NCI-H1105 treated with DMSO at 0.1 percent for 48 hours (cell line): ENCODE results near the gene PRIM1.
"Not testable (repeated sequence)": the region's sequence is repeated elsewhere in the genome, so short reads cannot be mapped to it uniquely, and the experiment has no call there.

Experiments used
- DNase-seq: peaks from one replicate; lab custom pipeline; 2025; lab: John Stamatoyannopoulos, UW

The PRIM1 gene

DNA sequence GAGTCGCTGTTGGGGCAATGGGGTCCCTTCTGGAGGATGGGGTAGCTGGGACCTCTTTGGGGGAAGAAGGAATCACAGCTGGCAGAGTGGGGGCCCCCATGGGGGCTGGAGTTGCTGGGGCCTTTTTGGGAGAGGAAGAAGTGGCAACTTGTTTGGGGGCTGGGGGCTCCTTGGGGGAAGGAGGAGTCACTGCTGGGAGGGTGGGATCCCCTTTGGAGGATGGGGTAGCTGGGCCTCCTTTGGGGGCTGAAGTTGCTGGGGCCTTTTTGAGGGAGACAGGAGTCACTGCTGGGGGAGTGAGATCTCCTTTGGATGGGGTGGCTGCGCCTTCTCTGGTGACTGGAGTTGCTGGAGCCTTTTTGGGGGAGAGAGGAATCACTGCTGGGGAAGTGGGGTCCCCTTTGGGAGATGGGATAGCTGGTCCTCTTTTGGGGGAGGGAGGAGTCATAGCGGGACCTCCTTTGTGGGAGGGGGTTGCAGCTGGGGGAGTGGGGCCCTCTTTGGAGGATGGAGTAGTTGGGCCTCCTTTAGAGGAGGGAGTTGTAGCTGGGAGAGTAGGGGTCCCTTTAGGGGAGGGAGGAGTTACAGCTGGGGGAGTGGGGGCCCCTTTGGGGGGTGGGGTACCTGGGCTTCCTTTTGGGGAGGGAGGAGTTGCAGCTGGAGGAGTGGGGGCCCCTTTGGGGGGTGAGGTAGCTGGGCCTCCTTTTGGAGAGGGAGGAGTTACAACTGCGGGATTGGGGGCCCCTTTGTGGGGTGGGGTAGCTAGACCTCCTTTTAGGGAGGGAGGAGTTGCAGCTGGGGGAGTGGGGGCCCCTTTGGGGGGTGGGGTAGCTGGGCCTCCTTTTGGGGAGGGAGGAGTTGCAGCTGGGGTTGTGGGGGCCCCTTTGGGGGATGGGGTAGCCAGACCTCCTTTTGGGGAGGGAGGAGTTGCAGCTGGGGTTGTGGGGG is 34.9 kb downstream of the PRIM1 start:
- no peak for DNase-seq

DNA sequence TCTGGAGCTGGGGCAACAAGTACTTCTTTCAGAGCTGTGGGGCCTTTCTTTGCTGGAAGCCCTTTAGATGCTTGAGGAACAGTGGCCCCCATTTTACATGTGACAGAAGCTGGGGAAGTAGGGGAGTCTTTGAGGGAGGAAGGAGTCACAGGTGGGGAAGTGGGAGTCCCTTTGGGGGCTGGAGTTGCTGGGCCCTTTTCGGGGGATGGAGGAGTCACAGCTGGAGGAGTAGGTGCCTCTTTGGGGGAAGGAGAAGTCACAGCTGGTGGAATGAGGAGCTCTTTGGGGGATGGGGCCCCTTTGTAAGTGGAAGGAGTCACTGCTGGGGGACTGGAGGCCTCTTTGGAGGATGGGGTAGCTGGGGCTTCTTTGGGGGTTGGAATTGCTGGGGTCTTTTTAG is 35.7 kb downstream of the PRIM1 start:
- no peak for DNase-seq

DNA sequence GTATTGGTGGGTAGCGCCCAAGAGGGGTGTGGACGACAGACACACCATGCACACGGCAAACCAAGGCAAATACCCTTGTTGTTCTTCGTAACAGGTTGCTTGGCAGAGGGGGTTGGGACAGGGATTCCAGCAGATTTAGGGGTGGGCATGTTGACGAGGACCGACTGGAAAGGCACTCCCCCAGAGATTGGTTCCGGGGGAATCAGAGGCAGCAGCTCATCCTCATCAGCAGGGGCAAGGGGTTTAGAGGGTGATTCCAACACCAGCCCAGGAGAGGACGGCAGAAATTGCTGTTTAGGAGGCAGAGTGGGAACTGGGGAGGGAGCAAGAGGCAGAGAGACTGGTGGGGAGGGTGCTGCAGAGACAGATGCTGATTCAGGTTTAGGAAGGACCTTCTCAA is 36.3 kb downstream of the PRIM1 start:
- DNase-seq: no peak

DNA sequence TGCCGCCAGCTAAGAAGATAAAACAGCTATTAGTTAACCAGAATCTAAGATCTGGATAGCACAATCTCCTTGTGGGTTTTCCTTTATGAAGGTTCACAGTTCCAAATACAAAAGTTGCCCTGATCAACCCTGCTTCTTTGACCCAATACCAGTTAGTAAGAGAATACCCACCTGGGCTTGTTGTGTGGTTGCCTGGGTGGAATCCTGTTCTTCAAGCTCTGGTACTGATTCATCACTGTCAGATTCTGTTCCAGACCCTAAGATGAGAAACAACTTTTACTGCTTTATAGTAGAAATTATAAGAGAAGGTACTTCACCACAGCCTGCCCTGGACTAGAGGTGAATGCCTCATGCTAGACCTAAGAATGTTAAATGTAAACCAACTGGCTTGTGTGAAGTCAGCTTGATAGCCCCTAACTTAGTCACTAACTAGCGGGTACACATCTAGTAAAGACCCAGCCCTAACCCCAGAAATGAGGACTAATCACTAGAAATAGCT is 37.6 kb downstream of the PRIM1 start:
- no peak for DNase-seq

DNA sequence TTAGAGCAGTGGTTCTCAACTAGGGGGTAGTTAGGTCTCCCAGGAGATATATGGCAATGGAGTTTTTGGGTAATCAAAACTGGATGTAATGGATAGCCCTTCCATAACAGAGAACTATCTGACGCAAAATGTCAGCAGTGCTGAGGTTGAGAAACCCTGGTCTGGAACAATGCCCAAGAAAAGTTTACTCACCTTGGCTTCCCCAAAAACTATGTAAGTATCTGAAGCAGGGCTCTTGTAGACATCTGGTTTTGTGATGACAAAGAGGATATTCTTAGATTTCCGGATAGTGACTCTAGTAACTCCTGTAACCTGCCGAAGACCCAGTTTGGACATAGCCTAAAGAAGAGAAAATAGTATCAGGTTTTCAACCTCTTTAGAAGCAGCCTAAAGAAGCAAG is 38.8 kb downstream of the PRIM1 start:
- no peak for DNase-seq

DNA sequence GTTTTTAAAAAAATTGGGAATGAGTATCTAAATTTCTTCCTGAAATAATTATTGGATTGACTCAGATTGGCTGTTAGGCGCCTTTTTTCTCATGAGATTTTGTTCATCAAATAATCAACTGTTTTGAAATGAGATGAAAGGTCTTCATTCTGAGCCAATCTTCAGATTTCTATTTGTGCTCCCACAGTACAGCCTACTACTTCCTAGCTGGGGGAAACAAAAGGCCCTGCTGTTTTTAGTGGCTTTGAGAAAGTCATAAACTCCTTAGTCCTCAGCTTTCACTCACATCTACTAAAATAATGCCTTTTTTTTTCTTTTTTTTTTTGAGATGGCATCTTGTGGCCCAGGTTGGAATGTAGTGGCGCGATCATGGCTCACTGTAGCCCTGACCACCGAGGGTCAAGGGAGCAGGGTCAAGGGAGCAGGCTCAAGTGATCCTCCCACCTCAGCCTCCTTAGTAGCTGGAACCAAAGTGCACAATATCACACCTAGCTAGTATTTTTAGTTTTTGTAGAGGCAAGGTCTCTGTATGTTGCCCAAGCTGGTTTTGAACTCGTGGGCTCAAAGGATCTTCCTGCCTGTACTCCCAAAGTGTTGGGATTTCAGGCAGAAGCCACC is 42.3 kb downstream of the PRIM1 start:
- no peak for DNase-seq

DNA sequence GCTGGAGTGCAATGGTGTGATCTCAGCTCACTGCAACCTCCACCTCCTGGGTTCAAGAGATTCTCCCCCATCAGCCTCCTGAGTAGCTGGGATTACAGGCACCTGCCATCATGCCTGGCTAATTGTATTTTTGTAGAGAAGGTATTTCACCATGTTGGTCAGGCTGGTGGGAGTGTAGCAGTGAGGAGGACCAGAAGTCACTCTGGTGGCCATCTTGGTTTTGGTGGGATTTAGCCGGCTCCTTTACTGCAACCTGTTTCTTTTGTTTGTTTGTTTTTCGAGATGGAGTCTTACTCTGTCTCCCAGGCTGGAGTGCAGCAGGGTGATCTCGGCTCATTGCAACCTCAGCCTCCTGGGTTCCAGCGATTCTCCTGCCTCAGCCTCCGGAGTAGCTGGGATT is 47.6 kb downstream of the PRIM1 start:
- DNase-seq: not testable (repeated sequence)

DNA sequence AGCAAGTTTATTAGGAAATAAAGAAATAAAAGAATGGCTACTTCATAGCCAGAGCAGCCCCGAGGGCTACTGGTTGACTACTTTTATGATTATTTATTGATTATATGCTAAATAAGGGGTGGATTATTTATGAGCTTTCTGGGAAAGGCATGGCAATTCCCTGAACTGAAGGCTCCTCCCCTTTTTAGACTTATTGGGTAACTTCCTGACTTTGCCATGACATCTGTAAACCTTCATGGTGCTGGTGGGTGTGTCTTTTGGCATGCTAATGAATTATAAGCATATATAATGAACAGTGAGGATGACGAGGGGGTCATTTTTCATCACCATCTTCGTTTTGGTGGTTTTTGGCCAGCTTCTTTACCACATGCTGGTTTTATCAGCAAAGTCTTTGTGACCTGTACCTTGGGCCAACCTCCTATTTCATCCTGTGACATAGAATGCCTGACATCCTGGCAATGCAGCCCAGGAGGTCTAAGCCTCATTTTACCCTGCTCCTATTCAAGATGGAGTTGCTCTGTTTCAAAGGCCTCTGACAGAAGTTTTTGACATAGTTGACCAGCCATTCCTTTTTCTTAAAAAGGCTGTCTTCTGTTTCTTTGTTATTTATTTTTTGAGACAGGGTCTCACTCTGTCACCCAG is 53.0 kb downstream of the PRIM1 start:
- DNase-seq: no peak

DNA sequence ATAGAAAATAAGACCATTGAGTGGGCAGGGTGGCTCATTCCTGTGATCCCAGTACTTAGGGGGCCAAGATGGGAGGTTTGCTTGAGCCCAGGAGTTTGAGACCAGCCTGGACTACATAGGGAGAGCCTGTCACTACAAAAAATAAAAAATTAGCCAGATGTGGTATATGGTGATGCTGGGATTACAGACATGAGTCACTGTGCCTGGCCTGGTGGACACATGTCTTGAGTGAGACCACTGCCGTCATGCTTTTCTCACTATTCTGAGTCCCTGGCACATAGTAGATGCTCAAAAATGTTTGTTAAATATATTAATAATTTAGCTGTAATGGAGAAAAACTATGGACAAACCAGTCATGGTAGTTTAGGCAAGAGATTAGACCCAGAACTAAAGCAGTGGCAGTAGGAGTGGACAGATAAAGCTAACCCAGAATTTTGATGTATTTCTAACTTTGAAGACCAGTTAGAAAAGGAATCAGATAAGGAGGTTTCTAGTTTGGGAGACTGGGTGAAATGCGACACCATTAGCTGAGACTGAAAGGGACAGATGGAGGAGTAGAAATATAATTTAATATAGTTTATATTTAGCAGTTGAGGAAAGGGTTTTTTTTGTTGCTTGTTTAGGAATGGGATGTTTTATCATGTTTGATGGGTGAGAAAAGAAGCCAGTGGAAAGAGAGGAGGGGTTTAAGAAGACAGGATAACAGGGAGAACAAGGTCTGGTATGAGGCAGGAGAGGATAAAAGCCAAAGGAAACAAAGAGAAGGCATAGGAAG is 56.6 kb downstream of the PRIM1 start:
- no peak for DNase-seq

DNA sequence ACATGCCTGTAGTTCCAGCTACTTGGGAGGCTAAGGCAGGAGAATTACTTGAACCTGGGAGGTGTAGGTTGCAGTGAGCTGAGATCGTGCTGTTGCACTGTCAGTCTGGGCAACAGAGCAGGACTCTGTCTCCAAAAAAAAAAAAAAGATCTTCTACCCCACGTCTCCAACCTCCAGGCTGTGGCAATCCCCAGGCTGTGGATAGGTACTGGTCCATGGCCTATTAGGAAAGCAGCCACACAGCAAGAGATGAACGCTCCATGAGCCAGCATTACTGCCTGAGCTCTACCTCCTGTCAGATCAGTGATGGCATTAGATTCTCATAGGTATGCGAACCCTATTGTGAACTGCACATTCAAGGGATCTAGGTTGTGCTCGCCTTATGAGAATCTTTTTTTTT is 58.0 kb downstream of the PRIM1 start:
- no peak for DNase-seq

DNA sequence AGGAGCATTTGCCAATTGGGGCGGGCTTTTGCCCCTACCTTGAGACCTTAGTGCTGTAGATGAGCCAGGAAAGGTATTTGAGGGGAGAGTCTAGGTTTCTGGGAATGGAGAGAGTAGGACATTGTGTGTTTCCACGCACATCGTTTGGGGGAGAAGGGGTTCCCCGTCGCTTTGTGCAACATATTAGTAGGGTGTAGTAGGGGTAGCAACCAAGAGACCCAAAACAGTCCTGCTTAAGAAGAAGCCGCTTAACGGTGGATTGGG is 63.3 kb downstream of the PRIM1 start:
- DNase-seq: no peak

DNA sequence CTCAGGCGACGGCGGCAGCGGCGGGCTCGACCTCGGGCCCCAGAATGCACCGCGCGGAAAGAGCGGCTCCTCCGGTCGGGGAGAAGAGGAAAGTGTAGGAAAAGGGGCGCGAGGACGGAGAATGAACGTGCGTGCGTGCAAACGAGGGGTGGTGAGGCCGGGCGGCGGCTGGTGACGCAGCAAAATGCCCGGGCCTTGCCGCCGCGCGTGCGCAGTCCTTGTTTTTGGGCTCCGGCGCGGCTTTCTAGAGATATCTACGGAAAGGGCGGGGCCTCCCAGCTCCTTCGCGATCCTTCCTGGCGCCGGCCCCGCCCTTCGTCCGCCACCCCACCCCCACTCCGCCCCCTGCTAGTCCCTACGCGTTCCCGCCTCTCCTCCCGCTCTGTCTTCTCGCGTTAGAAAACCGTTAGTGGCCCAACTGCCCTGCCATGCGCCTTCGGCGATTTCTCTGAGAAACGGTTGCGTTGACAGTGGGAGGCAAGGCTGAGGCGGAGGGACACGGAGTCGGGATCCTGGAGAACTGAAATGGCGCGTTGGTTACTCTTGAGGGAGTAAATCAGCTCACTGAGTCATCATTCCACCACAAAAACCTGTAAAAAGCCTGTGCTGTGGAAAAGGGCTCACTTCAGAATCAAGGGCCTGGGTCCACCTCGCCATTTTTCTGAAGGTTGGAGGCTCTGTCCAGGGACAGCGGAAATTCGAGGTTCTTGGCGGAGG is 63.8 kb downstream of the PRIM1 start, which contains the start of gene PTGES3:
Gene PTGES3 (minus strand): TSS at position 156 of the 717 bp plus-strand sequence. CDS start 285 bp downstream, outside the sequence.
- DNase-seq: peak; percentile 91

DNA sequence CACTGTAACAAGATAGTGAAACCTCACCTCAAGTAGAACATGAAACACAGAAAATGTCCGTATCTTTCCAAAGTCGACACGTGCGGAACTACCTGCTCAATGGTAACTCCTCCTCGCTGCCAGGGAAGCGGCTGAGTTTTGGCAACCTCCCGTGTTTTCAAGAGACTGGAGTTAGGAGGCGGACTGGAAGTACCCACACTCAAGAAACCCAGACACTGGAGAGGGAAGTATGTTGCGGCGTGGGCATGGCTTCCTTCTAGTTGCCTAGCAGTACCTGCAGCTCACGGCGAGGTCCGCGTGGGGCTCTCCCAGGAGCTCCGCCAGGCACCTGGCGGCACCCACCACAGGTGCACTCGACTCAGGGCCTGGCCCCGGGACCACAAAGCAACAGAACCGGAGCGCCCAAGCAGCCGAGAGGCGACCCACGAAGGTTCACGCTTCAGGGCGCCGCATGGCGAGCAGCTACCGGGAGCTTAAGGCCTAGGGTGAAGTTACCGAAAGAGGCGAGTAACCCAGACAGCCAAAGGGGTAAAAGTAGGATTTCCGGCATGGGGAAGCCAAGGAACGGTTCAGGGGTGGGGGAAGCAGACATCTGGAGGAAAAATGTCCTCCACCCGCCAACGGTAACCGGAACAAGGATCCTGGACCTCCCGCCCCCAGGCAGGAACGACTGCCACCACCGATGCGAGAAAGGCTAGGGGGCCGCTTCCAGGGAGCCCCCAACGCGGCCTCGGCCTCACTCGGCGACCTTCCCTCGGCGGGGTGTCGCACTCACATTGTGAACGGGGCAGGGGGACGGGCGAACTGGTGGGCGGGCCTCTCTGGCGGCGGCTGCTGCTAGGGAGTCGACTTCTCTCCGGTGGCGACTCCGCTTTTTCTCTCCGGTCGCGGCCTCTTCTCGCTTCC is 64.6 kb downstream of the PRIM1 start:
- DNase-seq: peak; percentile 28

DNA sequence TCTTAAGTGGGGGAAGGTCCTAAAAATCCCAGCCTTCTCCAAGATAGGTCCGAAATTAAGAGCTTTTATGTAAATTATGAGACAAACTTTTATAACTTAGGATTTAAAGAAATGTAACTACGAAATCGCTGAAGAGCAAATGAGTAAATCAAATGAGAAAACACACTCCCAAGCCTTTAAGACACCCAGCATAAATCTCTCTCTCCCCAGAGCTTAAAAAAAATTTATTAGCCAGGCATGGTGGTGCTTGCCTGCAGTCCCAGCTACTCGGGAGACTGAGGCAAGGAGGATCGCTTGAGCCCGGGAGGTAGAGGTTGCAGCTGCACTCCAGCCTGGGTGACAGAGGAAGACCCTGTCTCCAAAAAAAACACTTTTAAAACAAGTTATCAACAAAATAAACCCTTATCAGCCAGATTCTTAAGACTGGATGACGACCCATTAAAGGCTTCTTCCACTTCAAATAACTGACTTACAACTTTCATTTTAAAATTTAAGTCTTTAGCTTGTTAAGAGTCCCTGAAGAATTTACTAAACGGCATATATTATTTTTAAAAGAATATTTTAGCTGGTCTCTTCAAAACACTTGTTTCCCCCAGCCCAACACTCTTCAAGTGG is 67.3 kb downstream of the PRIM1 start:
- DNase-seq: no peak

DNA sequence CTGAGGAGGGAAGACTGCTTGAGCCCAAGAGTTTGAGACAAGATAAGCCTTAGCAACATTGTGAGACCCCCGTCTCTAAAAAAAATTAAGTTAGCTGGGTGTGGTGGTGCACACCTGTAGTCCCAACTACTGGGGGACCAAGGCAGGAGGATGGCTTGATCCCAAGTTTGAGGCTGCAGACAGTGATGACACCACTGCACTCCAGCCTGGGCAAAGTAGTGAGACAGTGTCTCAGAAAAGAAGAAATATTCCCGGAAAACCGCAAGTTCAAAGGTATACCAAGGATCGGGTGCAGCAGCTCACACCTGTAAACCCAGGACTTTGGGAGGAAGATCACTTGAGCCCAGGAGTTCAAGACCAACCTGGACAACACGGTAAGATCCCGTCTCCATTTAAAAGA is 69.8 kb downstream of the PRIM1 start:
- no peak for DNase-seq
